IPS-15b (cell line): ENCODE results near the gene INSM2.

Experiments
- H3K27me3 ChIP-seq: one replicate; pipeline ENCODE4 v1.6.1; 2013; ENCODE audit warnings: low read length; ENCODE audit not compliant: control insufficient read depth, insufficient read depth
- H3K36me3 ChIP-seq: one replicate; pipeline ENCODE4 v1.6.1; 2013; ENCODE audit warnings: low read length; ENCODE audit not compliant: control insufficient read depth, insufficient read depth
- H3K4me1 ChIP-seq: one replicate; pipeline ENCODE4 v1.6.1; 2013; ENCODE audit warnings: mild to moderate bottlenecking, low read length; ENCODE audit not compliant: control insufficient read depth, insufficient read depth
- H3K4me3 ChIP-seq: one replicate; pipeline ENCODE4 v1.5.1; 2013; ENCODE audit warnings: low read depth, low read length
- H3K9ac ChIP-seq: one replicate; pipeline ENCODE4 v1.6.1; 2013; ENCODE audit warnings: low read depth, mild to moderate bottlenecking, low read length
- H3K9me3 ChIP-seq: one replicate; pipeline ENCODE4 v1.6.1; 2013; ENCODE audit warnings: mild to moderate bottlenecking, low read length; ENCODE audit not compliant: control insufficient read depth, insufficient read depth

INSM2 gene

DNA sequence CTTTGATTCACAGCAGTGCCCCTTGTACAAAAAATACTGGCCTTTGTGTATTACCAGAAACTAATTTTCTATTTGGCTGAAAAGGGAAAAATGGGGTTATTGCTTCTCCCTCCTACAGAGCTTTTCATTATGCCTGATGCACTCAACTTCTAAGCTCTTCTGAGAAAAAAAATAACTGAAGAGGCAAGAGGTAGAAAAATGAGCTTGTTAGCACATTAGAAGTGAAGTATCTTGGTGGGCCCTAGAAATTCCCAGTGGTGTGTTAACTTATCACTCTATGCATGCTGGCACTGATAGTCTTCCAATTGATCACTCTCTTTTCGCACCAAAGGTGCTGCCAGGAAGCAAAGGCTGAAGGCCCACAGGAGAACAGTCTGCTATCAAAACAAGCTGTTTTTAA is 17.1 kb downstream of the INSM2 start:
- no peak overlapping the region for H3K4me3 ChIP-seq
- no peaks in the 10 kb centered on the region for H3K27me3 ChIP-seq
- no peaks in the 10 kb centered on the region for H3K36me3 ChIP-seq
- no peaks in the 10 kb centered on the region for H3K9me3 ChIP-seq
- no peaks in the 10 kb centered on the region for H3K4me1 ChIP-seq
- H3K9ac ChIP-seq: no peak overlapping the region

DNA sequence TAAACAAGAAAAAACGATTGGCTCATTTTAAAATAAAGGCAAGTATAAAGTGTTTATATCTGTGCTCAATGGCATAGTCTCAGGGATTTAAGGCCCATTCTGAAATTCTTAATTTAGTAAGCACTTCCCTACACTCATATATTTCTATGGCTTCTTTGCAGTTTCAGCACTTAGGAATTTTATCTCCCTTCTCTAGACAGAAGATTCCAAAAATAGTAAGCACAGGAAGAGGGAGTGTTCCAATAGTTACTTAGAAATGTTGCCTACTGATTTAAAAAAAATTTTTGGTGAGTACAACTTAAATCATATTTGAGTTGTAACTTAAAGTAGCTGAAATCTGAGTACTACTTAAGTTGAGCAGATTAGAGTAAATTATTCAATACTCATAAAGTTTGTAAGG is 19.8 kb downstream of the INSM2 start:
- H3K4me1 ChIP-seq: peaks cover 9% of the 10 kb centered on the region
- H3K36me3 ChIP-seq: no peaks in the 10 kb centered on the region
- H3K4me3 ChIP-seq: no peak overlapping the region
- H3K9ac ChIP-seq: no peak overlapping the region
- no peaks in the 10 kb centered on the region for H3K9me3 ChIP-seq
- no peaks in the 10 kb centered on the region for H3K27me3 ChIP-seq

DNA sequence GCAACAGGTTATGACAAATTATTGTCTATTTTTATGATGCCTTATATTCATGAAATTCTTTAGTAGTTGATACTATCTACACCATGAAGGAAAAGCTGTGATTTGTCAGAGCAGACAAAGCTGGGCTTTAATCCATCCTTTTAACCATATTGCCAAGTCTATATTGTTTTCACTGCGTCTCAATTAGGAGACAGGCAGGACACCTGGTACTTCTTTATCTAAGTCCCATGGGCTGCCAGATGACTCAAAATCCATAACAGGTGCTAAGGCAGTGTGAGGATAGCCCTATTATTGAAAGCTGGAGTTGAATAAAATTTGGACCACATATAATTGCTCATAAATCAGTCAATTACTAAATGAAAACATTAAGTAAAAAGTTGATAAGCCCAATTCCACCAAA is 22.6 kb downstream of the INSM2 start:
- no peak overlapping the region for H3K9ac ChIP-seq
- H3K36me3 ChIP-seq: no peaks in the 10 kb centered on the region
- peaks cover 11% of the 10 kb centered on the region for H3K4me1 ChIP-seq
- no peak overlapping the region for H3K4me3 ChIP-seq
- no peaks in the 10 kb centered on the region for H3K9me3 ChIP-seq
- no peaks in the 10 kb centered on the region for H3K27me3 ChIP-seq

DNA sequence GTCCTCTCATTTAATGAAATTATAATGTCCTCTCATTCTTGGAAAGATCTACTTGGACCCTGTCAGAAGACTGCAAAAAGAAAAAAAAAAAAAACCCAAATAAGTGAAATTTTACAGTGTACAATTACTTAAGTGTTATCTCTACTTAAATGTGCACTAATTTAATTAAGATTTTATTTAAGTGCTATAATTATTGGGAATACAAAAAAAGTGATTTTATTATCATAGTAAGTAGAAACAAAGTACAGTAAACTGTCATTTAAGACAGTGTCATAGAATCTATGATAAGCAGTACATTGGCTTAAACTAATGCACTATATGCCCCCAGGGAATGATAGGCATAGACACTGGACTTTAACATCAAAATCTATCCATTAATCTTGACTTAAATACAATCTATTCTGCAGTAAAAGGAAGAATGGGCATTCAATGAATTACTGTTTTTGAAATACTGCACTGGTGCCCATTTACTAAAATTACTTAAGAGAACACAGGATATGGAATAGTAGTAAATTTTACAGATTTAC is 23.3 kb downstream of the INSM2 start:
- H3K4me3 ChIP-seq: no peak overlapping the region
- H3K36me3 ChIP-seq: no peaks in the 10 kb centered on the region

DNA sequence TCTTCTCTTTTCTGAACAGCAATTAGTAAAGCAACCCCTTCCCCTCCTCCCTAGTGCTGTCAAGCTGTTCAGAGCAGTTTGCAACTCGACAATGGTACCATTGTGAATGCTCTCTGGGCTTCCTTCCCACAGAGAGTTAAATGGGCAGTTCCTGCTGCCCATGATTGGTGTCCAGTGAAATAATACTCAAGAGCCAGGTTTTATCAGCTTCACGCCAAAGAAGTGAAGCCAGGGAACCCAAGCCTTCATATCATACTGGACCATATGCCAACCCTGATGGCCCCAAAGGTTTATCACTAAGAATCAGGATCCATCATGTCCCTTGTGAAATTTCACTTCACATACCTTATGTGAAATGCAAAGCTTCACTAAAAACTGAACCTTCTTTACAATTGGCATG is 24.7 kb downstream of the INSM2 start:
- no peak overlapping the region for H3K4me3 ChIP-seq
- peaks cover 11% of the 10 kb centered on the region for H3K4me1 ChIP-seq
- H3K27me3 ChIP-seq: no peaks in the 10 kb centered on the region
- H3K9me3 ChIP-seq: no peaks in the 10 kb centered on the region
- H3K36me3 ChIP-seq: no peaks in the 10 kb centered on the region
- H3K9ac ChIP-seq: no peak overlapping the region

More for the DNA sequence above, 23.3 kb downstream of the INSM2 start:
- H3K9ac ChIP-seq: no peak overlapping the region
- no peaks in the 10 kb centered on the region for H3K27me3 ChIP-seq
- peaks cover 11% of the 10 kb centered on the region for H3K4me1 ChIP-seq
- H3K9me3 ChIP-seq: no peaks in the 10 kb centered on the region

DNA sequence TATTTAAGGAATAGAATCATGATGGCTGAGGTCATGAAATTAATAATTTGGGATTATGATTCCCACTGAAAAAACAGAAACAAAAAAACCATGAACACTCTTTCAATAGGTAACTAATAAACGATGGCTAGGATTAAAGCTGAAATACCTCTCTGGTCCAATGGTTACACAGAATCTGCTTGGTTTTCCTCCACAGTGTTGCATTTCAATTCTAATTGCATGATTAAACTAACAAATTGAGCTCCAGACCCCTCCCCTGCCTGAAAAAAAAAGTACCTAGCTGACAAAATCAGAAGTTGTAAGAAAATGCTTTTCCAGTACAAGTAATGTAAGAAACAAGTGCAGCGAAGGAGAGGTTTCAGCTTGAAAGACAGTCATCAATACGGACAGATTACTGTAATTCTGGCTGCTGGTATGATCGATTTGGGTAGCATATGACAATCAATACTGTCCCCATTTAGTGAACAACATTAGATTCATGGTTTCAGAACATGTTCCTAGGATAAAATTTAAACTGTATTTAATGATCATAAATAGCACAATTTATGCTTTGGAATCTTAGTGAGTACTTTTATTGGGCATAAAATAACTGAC is 32.0 kb downstream of the INSM2 start:
- H3K9ac ChIP-seq: no peak overlapping the region
- no peaks in the 10 kb centered on the region for H3K4me1 ChIP-seq
- no peak overlapping the region for H3K4me3 ChIP-seq
- no peaks in the 10 kb centered on the region for H3K9me3 ChIP-seq
- no peaks in the 10 kb centered on the region for H3K27me3 ChIP-seq
- no peaks in the 10 kb centered on the region for H3K36me3 ChIP-seq

DNA sequence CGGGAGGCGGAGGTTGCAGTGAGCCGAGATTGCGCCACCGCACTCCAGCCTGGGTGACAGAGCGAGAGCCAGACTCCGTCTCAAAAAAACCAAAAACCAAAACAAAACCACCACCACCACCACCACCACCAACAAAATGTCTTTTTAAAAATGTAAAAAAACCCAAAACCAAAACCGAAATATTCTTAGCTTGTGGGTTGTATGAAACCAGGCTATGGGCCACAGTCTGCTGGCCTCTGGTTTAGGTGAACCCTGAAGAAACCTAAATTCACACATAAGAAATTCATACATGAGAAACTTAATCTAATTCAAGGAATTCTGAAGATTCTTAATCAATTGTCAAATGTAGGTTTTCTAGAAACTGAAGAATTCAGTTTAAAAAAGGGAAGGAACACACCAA is 37.6 kb downstream of the INSM2 start:
- no peaks in the 10 kb centered on the region for H3K9me3 ChIP-seq
- no peaks in the 10 kb centered on the region for H3K4me1 ChIP-seq
- no peak overlapping the region for H3K4me3 ChIP-seq
- H3K36me3 ChIP-seq: no peaks in the 10 kb centered on the region
- no peaks in the 10 kb centered on the region for H3K27me3 ChIP-seq
- no peak overlapping the region for H3K9ac ChIP-seq

DNA sequence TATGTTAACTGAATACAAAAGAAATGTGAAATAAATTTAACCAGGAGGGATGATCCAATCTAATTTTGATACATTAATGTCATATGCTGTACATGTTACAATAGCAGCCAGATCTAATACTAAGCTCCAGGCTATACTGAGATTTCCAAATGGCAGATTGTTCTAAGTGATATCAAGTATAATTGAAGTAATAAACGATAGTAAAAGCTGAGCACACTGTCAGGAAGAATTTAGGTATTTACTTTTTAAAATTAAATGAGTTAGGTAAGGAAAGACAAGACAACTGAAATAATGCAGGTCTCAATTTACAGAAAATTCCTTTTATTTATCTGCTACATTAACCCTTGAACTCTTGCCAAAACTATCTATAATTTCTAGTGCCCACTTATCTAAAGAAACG is 39.9 kb downstream of the INSM2 start:
- no peaks in the 10 kb centered on the region for H3K4me1 ChIP-seq
- H3K27me3 ChIP-seq: no peaks in the 10 kb centered on the region
- no peaks in the 10 kb centered on the region for H3K36me3 ChIP-seq
- no peak overlapping the region for H3K9ac ChIP-seq
- no peaks in the 10 kb centered on the region for H3K9me3 ChIP-seq
- H3K4me3 ChIP-seq: no peak overlapping the region

DNA sequence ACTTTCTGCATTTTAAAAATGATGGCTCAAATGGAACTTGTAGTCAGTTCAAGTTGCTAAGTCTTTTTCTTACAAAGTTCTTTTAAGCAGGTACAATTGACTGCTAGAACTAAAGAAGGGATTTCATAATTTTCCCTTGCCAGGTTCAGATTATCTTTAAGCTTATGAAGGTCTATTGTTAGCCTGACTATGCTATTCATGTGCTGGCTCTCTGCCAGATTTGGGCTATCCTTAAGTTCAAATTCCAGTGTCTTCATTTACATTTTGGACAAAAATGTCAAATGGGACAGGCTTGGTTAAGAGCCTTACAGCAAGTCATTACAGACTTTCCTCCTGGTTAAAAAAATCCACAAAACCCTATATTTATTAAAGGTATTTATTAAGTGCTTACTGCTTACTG is 42.3 kb downstream of the INSM2 start:
- no peaks in the 10 kb centered on the region for H3K27me3 ChIP-seq
- no peaks in the 10 kb centered on the region for H3K36me3 ChIP-seq
- no peaks in the 10 kb centered on the region for H3K9me3 ChIP-seq
- no peak overlapping the region for H3K9ac ChIP-seq
- H3K4me1 ChIP-seq: no peaks in the 10 kb centered on the region
- no peak overlapping the region for H3K4me3 ChIP-seq

DNA sequence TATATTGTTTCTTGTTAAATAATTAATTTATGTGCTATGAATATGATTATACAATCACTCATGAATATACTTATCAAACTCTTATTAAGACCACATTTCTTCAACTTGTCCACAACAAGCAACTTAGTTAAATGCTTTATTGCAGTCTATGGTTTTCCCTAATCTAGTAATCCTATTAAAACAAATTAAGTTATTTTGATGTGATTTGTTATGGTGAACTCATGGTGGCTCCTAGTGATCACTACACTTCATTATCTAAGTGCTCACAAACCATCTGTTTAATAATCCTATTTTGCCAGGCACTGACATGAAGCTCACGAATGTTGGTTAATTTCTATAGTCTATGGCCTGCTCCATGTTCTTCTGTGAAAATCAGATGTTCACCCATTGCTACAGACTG is 42.9 kb downstream of the INSM2 start:
- H3K9me3 ChIP-seq: no peaks in the 10 kb centered on the region
- no peaks in the 10 kb centered on the region for H3K4me1 ChIP-seq
- H3K27me3 ChIP-seq: no peaks in the 10 kb centered on the region
- no peak overlapping the region for H3K4me3 ChIP-seq
- no peaks in the 10 kb centered on the region for H3K36me3 ChIP-seq
- no peak overlapping the region for H3K9ac ChIP-seq

DNA sequence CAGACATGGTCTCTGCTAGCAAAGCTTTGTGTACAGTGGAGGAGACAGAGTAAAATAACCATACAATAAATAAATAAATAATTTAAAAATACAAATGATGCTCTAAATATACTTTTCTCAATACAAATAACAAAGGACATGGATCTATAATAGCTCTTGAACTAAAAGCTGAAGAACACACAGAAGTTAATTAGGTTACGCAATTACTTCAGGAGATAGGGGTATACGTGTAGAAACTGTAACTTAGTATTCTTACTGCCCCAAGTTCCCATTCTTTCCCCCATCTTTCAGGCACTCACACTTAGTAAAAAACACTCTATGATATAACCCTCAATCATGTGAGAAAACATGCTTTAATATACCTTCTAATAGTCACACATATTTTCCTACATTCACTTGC is 44.2 kb downstream of the INSM2 start:
- no peak overlapping the region for H3K9ac ChIP-seq
- no peaks in the 10 kb centered on the region for H3K4me1 ChIP-seq
- H3K36me3 ChIP-seq: no peaks in the 10 kb centered on the region
- H3K4me3 ChIP-seq: no peak overlapping the region
- H3K9me3 ChIP-seq: no peaks in the 10 kb centered on the region
- no peaks in the 10 kb centered on the region for H3K27me3 ChIP-seq

DNA sequence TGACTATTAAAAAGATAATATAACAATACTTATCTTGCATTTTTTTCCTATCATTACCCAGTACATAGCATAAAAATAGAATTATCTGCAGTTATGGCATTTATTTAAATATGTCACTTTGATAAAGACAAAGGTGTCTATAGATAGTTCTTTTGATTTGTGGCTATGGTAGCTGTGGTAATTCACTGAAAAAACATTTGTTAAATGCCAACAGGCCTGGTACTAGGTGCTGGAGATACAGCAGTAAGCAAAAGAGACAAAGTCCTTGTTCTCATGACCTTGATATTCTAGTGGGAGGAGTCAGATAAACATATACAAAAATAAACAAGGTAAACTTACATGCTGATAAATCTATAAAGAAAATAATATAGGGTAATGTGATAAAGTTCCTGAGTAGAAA is 44.7 kb downstream of the INSM2 start:
- H3K4me1 ChIP-seq: no peaks in the 10 kb centered on the region
- no peak overlapping the region for H3K4me3 ChIP-seq
- H3K9me3 ChIP-seq: no peaks in the 10 kb centered on the region
- no peaks in the 10 kb centered on the region for H3K36me3 ChIP-seq
- H3K27me3 ChIP-seq: no peaks in the 10 kb centered on the region
- H3K9ac ChIP-seq: no peak overlapping the region
